Stimulated activated CD4-positive, alpha-beta T cell treated with anti-CD3 and anti-CD28 coated beads, Interleukin-12 subunit alpha, Interleukin-12 subunit beta, amount 100 ng/mL, for 24 hours (primary cell): ENCODE results near the gene ENDOU.

Experiments
- DNase-seq, 2 experiments: peaks; one replicate each; pipeline ENCODE4 v3.0.0-alpha.2; 2020; ENCODE audit warnings: low read depth in 2 of 2

ENDOU gene

GRCh38 chr12:47718531-47718930 is 6.8 kb downstream of the ENDOU start:
- DNase-seq, result no peak

GRCh38 chr12:47717443-47718193 is 7.7 kb downstream of the ENDOU start:
- DNase-seq, result peak in 1 of 2 experiments; percentile 26

GRCh38 chr12:47717046-47717442 is 8.2 kb downstream of the ENDOU start:
- DNase-seq, result no peak

- no peak for DNase-seq
Measured at GRCh38 chr12:47715877-47716548, 9.3 kb downstream of the ENDOU start.

DNA sequence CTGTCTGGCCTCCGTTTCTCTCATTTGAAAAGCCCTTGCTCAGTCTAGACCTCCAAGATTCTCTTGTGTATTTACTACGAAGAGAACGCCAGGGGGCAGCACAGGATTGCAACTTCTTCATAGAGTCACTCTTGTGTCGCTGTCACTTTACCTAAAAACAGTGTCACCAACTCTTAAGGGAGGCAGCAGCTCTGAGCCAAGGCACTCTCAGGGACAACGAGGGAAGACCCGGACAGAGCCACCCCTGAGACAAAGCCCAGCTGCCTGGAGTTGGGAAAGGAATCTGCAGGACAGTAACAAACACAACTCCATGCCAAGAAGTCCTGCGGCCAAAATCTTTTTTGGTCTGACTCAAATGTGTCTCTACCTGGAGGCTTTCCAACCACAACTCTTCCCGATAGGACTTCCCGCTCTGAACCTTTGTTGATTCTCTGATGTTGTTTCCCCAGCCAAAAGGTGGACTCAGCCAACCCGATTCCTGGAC is 9.9 kb downstream of the ENDOU start:
- peak; percentile 43 to 74 for DNase-seq

GRCh38 chr12:47714826-47715386 is 10.4 kb downstream of the ENDOU start:
- no peak for DNase-seq

DNA sequence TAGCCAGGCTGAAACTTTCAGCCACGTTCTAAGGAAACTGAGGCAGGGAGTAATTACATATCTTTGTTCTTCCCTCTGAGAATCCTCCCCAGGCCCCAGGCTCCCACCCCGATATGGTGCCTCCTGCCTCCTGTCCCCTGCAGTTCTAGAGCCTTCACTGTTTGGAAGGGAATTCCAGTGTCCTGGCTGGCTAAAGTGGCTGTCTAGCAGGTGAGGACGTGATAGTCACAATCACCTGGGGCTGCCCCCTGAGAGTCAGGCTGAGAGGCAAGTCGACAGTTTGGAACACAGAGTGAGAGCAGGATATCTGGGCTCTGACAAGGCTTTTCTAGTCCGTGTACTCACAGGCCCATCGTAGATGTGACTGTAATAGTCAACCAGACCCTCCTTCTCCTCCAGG is 13.1 kb downstream of the ENDOU start:
- DNase-seq, result no peak

- DNase-seq, result no peak
Measured at GRCh38 chr12:47711448-47711847, 13.8 kb downstream of the ENDOU start.

- no peak for DNase-seq
Measured at GRCh38 chr12:47710278-47710677, 15.0 kb downstream of the ENDOU start.

GRCh38 chr12:47709671-47710070 is 15.6 kb downstream of the ENDOU start:
- no peak for DNase-seq

DNA sequence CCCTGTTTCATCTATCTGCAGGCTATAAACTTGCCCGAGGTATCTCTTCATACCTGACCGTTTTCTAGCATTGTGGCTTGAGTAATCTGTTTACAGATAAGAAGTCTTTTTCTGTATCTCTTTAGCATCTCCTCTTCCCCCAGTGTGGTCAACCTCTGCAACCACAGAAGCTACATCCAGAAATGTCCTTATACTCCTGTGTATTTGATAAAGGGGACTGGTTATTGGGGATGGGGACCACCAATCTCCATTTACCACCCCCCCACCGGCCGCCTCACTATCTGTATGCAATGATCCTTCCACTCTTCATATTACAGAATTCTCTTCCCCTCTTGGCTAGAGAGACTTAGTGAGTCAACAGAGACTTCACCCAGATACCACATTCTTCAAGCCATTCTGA is 16.1 kb downstream of the ENDOU start:
- DNase-seq, result no peak

GRCh38 chr12:47707905-47708543 is 17.3 kb downstream of the ENDOU start:
- no peak for DNase-seq

DNA sequence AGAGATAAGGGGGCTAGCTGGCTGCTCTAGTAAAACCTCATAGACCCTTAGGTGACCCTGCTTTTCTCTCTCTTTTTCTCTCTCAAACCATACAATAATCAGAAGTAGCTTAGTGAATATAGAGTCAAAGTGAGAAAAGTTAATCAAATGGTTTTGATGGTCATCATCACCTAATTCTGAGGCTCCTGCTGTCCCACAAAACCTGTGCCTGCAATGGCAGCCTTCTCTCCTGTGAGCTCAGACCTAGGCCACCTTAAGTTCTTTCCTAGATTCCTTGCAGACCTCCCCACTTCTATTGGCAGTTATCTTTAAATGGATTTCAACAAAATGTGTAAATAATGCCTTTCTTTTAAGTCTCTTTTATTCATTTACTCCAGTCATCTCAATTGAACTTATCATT is 17.9 kb downstream of the ENDOU start:
- no peak for DNase-seq

DNA sequence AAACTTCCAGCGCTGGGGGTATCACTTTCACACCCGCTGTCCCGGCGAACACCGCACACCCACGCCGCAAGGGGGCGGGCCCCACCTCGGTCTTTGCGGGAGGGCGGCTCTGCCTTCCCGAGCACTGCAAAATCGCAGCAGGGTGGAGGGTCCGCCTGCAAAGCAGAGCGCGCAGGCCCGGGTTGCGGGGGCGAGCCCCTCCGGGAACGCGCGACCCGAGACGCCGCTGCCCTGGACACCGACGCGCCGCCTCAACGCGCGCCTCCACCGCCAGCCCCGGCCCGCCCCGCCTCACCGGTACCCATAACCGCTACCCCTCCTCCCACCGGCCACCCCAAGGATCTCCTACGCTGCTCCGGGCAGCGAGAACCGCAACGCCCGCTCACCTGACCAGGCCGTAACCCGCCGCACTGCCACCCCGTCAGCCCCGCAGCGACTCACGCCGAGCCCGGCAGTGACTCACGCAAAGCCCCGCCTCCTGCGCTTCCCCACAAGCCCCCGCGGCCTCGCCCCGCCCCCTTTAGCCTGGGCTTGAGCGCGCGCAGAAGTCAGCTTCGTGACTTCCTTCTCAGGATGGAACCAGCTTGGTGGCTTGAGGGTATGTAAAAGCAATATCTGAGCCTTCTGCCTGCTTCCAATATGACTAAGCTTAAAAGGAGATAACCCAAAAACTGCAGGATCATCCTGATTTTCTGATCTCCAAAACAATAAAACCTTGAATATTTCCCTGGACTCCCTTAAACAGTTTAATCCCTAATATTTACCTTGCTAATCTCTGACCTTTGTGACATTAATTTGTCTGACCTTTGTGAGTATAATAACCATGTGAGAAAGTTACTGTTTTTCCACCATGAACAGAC is 19.5 kb downstream of the ENDOU start, which contains the start of gene RPAP3:
Gene RPAP3, minus strand, starts transcription at position 465 of the 860 bp plus-strand sequence. CDS start 3,190 bp downstream, outside the sequence.
- DNase-seq, result peak; percentile 95 to 98

GRCh38 chr12:47705229-47705565 is 20.1 kb downstream of the ENDOU start:
- DNase-seq, result no peak

DNA sequence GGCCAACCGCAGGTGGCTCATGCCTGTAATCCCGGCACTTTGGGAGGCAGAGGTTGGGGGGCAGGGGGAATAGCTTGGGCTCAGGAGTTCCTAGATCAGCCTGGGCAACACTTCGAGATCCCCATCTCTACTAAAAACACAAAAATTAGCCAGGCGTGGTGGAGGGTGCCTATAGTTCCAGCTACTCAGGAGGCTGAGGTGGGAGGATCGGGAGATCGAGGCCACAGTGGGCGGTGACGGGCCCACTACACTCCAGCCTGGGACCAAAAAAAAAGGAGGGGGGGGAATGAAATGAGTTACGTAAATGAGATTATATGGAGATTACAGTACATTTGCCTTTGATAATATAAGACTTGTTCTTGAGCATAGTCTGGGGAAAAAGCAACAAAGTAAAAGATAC is 20.6 kb downstream of the ENDOU start:
- DNase-seq, result no peak

GRCh38 chr12:47700263-47700662 is 25.0 kb downstream of the ENDOU start:
- DNase-seq, result no peak

- DNase-seq, result no peak
Measured at GRCh38 chr12:47698631-47699030, 26.7 kb downstream of the ENDOU start.

DNA sequence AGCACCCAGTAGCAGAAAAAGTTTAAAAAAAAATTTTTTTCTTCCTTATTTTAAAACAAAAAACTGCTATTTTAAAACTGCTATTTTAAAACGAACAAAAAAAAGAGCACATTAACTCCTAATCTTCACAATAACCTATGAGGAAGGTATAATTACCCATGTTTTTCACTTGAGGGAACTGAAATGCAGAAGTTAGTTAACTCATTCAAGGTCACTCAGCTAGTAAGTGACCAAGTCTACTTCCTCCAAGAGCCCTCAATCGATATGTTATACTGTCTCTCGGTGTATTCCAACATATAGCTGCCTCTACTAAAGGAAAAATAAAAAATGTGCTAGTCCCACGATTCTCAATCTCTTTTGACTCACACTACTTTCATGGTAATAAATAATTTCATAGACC is 27.2 kb downstream of the ENDOU start:
- no peak for DNase-seq

DNA sequence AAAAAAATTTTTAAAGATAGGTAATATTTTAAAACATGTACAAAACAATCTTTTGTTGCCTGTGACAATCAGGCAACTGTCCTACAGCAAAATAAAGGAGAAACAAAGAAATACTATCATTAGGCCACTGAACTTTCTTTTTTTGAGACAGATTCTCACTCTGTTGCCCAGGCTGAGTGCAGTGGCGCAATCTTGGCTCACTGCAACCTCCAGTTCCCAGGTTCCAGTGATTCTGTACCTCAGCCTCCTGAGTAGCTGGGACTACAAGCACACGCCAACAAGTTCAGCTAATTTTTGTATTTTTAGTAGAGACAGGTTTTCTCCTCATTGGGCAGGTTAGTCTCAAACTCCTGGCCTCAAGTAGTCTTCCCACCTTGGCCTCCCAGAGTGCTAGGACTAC is 36.1 kb downstream of the ENDOU start:
- no peak for DNase-seq

GRCh38 chr12:47687636-47688035 is 37.7 kb downstream of the ENDOU start:
- DNase-seq, result no peak
